HS-27A (cell line): Measurements from ENCODE around the gene HPN.
"Not testable (repeated sequence)": the region's sequence is repeated elsewhere in the genome, so short reads cannot be mapped to it uniquely, and the experiment has no call there.

Source experiments
- DNase-seq: peaks from one replicate; pipeline ENCODE4 v3.0.0-alpha.2; 2012; ENCODE audit warnings: low read depth, missing footprints

The HPN gene

DNA sequence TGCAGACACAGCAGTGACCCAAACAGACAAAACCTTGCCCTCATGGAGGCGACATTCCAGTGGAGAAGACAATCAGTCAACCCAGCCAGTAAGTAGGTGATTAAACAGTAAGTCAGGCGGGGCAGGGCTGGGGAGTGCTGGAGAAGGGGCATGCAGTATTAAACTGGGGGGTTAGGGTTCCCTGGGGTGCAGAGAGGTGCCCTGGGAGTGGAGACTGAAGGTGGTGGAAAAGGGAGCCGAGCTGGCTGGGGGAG, 42.9 kb downstream of the HPN start:
- no peak for DNase-seq

GRCh38 chr19:35085947-35086346, 44.4 kb downstream of the HPN start:
- no peak for DNase-seq

GRCh38 chr19:35086455-35086854, 44.9 kb downstream of the HPN start:
- DNase-seq, result no peak

DNA sequence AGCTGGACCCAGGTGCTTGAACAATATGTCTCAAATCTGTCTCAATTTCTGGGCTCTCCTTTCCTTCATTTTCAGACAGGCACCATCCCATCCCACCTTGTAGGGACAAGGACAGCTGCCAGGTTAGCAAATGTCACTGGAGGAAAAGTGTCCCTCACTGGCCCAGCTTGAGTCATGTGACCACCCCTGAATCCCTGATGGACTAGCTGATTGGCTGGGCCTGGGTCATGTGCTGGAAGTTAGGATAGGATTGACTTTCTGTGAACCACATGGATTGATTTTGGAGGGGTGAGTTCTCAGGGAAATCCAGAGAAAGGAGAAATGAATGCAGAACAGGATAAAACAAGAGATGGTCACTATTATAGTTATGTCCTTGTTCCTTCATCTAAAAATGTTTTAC, 45.9 kb downstream of the HPN start:
- DNase-seq, result no peak

GRCh38 chr19:35088131-35088913, 46.8 kb downstream of the HPN start:
- DNase-seq, result peak; percentile 98

GRCh38 chr19:35089554-35089953, 48.0 kb downstream of the HPN start:
- no peak for DNase-seq

GRCh38 chr19:35090160-35090505, 48.6 kb downstream of the HPN start:
- DNase-seq, result no peak

DNA sequence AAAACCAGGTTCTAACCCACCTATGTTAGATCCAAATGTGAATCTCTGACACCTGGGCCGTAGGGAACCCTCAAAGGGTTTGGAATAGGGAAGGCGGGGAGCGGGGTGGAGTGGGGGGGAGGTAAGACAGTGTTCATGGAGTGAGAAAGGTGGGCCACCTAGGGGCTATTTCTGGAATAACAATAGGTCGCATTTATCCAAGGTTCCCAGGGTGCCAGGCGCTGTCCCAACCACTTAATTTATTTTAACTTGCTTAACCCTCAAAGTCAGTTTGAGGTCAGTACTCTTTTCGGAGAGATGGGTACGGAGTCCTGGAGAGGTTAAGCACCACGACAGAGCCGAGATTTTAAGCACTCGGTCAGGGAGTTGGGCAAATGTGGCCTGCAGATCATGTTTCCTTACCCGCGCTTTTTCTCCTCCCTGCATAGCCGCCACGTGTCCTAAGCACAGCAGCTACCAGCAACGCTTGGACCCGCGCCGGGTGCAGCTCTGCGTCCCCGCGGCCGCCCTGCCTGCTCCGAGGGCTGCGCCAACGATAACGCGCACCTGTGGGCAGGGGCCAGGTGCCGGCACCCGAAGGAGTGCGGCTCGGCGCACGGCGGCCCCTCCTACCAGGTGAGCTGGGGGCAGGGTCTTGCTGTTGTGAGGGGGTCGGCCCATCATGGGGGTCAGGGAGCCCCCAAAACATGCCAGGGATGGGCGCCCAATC, 49.1 kb downstream of the HPN start:
- DNase-seq, result peak; percentile 86

GRCh38 chr19:35093430-35093829, 51.9 kb downstream of the HPN start:
- no peak for DNase-seq

DNA sequence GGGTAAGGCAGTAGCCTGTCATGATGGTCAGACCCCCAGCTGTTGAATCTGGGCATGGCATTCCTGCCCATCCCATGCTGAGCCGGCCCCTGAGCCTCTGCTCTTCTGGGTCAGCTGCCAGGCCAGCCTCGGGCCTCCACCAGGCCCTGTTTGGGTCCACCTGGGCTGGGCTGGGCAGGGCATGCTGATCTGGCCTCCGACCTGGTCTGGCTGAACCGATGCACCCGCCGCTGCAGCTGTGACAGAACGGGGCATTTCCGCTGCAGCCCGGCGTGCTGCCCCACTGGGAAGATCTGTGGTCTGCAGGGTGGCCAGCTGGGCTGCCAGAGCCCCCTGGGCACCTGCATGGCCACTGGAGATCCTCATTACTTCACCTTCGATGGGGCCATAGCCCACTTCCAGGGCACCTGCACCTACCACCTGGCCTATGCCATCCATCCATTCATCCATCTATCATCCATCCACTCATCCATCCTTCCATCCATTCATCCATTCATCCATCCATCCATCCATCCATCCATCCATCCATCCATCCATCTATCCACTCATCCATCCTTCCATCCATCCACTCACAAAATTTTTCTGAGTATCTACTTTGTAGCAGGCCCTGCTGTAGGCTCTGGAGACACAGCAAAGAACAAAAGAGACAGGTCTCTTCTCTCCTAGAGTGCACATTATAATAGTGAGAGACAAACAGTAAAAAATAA, 52.6 kb downstream of the HPN start:
- DNase-seq, result no peak

- no peak for DNase-seq
Observed at GRCh38 chr19:35094656-35095055, 53.1 kb downstream of the HPN start.

DNA sequence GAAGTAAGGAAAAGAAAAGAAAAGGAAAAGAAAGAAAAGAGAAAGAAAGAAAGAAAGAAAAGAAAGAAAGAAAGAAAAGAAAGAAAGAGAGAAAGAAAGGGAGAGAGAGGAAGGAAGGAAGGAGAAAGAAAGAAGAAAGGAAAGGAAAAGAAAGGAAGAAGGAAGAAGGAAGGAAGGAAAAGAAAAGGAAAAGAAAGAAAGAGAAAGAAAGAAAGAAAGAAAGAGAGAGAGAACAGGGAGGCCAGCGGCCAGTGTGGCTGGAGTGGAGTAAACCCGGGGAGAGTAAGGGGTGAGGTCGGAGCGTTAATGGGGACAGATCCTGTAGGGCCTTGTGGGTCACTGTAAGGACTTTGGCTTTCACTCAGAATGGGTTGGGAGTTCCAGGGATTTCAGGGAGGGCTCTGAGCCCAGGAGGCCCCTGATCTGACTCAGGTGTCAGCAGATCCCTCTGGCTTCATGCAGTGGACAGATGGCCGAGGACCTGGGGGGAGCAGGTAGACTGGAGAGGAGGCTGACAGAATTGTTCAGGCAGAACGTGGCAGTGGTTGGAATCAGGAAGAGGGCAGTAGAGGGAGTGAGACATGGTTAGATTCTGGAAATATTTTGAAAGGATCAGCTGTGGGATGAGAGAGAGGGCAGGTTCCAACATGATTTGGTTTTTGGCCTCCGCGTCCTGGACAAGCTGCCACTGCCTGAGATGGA, 54.3 kb downstream of the HPN start:
- DNase-seq, result no peak

GRCh38 chr19:35098413-35099049, 57.0 kb downstream of the HPN start:
- DNase-seq, result no peak

- no peak for DNase-seq
Observed at GRCh38 chr19:35099155-35099896, 57.8 kb downstream of the HPN start.

- no peak for DNase-seq
Observed at GRCh38 chr19:35099897-35100275, 58.4 kb downstream of the HPN start.

GRCh38 chr19:35100588-35101533, 59.3 kb downstream of the HPN start:
- no peak for DNase-seq

DNA sequence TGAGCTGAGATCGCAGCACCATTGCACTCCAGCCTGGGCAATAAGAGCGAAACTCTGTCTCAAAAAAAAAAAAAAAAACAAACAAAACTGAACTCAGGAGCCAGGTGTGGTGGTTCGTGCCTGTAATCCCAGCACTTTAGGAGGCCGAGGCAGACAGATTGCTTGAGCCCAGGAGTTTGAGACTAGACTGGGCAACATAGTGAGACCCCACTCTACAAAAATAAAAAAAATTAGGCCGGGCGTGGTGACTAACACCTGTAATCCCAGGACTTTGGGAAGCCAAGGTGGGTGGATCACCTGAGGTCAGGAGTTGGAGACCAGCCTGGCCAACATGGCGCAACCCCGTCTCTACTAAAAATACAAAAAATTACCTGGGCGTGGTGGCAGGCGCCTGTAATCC, 60.4 kb downstream of the HPN start:
- DNase-seq, result not testable (repeated sequence)

- not testable (repeated sequence) for DNase-seq
Observed at GRCh38 chr19:35103614-35104013, 62.1 kb downstream of the HPN start.

GRCh38 chr19:35104361-35104760, 62.8 kb downstream of the HPN start:
- DNase-seq, result no peak

GRCh38 chr19:35105047-35105410, 63.5 kb downstream of the HPN start:
- DNase-seq, result no peak
